GM06990 (cell line): ENCODE results near the gene PLXNA4.

Experiments
- DNase-seq: peaks from one replicate; pipeline ENCODE4 v3.0.0-alpha.2; 2011; ENCODE audit not compliant: insufficient read length; ENCODE audit errors: extremely low read depth
- H3K27me3 ChIP-seq: replicated peaks from 2 replicates; pipeline ENCODE4 v1.6.0; 2011; ENCODE audit warnings: low read length; ENCODE audit not compliant: control insufficient read depth, insufficient read depth
- H3K36me3 ChIP-seq: 2 replicates; pipeline ENCODE4 v1.5.1; 2011; ENCODE audit warnings: low read length; ENCODE audit not compliant: control insufficient read depth, insufficient read depth
- H3K4me3 ChIP-seq: replicated peaks from 2 replicates; pipeline ENCODE4 v1.5.1; 2011; ENCODE audit warnings: low read depth, mild to moderate bottlenecking, control low read depth, low read length
- CTCF ChIP-seq: IDR thresholded peaks from 2 replicates; pipeline ENCODE4 v1.5.1; 2011; ENCODE audit warnings: low read length, control low read depth, mild to moderate bottlenecking, inconsistent platforms; ENCODE audit not compliant: insufficient read depth, poor library complexity, severe bottlenecking

The PLXNA4 gene

GRCh38 chr7:132537456-132538145, 38.7 kb downstream of the PLXNA4 start:
- H3K36me3 ChIP-seq, result no peaks in the 10 kb centered on the region
- H3K27me3 ChIP-seq, result no peaks in the 10 kb centered on the region; the same call in 1 of the 2 replicates
- TF ChIP-seq CTCF, result no peak
- no peak overlapping the region for H3K4me3 ChIP-seq
- no peak for DNase-seq

- no peak for TF ChIP-seq CTCF
- no peak overlapping the region for H3K4me3 ChIP-seq
- H3K36me3 ChIP-seq, result no peaks in the 10 kb centered on the region
- no peaks in the 10 kb centered on the region; the same call in 1 of the 2 replicates for H3K27me3 ChIP-seq
- DNase-seq, result no peak
Observed at GRCh38 chr7:132536654-132537395, 39.4 kb downstream of the PLXNA4 start.

GRCh38 chr7:132533916-132534315, 42.4 kb downstream of the PLXNA4 start:
- Histone ChIP-seq H3K4me3 (no peak overlapping the region), H3K27me3 (no peaks in the 10 kb centered on the region; the same call in 1 of the 2 replicates), H3K36me3 (no peaks in the 10 kb centered on the region)
- DNase-seq, result no peak
- no peak for TF ChIP-seq CTCF

GRCh38 chr7:132532281-132532680, 44.0 kb downstream of the PLXNA4 start:
- H3K36me3 ChIP-seq, result no peaks in the 10 kb centered on the region

GRCh38 chr7:132531562-132531961, 44.7 kb downstream of the PLXNA4 start:
- Histone ChIP-seq H3K36me3 (no peaks in the 10 kb centered on the region), H3K27me3 (no peaks in the 10 kb centered on the region; the same call in 1 of the 2 replicates), H3K4me3 (no peak overlapping the region)
- no peak for DNase-seq
- TF ChIP-seq CTCF, result no peak

More at GRCh38 chr7:132532281-132532680, 44.0 kb downstream of the PLXNA4 start:
- DNase-seq, result no peak
- Histone ChIP-seq H3K27me3 (no peaks in the 10 kb centered on the region; the same call in 1 of the 2 replicates), H3K4me3 (no peak overlapping the region)
- no peak for TF ChIP-seq CTCF
